H1 (cell line): ENCODE data around the gene SEMA3A. TPM values are rescaled to one million over a fixed set of nuclear protein-coding genes. Genes with fewer than 3 reads are reported as not detected.

ENCODE experiments used
- EP300 ChIP-seq, 2 experiments: IDR thresholded peaks; 1 replicate in 1 of 2; 2 replicates in 1 of 2; pipeline ENCODE4 v1.6.1; 2011 to 2012; ENCODE audit warnings: low read depth in 2 of 2, low read length in 2 of 2, mild to moderate bottlenecking in 2 of 2, borderline replicate concordance in 1 of 2, inconsistent platforms in 1 of 2, moderate library complexity in 1 of 2
- EZH2 ChIP-seq: fragments of 200-600 bp; sonication (generic); IDR thresholded peaks from 2 replicates; pipeline ENCODE4 v1.7.1; 2012; ENCODE audit warnings: low read depth, mild to moderate bottlenecking, moderate library complexity, low read length, inconsistent platforms; ENCODE audit not compliant: severe bottlenecking
- TBP ChIP-seq: IDR thresholded peaks from 2 replicates; pipeline ENCODE4 v1.6.1; 2011; ENCODE audit warnings: low read depth, low read length, improper control_type of control experiment
- ZNF274 ChIP-seq: IDR thresholded peaks from 2 replicates; pipeline ENCODE4 v1.7.0; 2012; ENCODE audit warnings: low read length, borderline replicate concordance; ENCODE audit errors: extremely low read depth
- polyA plus RNA-seq, 7 experiments: library from polyadenylated mRNA; depleted of rRNA in 3 of 7; stranded (reverse) in 5 of 7; unstranded in 2 of 7; fragments of >200 nt in 5 of 7; fragments of 200-250 nt in 2 of 7; gene quantifications; 1 replicate in 5 of 7; 2 replicates in 1 of 7; 4 replicates in 1 of 7; pipeline versions ENCODE4 v1.2.1 to v1.2.3, GENCODE V29; 2011 to 2013; ENCODE audit warnings: missing spikeins in 2 of 7, mixed read lengths in 2 of 7
- total RNA-seq: library from RNA; stranded (reverse); fragmentation: NEBNext Ultra II Directional; extraction: Animal tissue kit (Norgen Biotek cat#: 25700); gene quantifications from 2 replicates; pipeline ENCODE4 v1.2.1, GENCODE V29; 2021

Gene SEMA3A
- total and polyA plus RNA-seq, 2 of the 8 experiments (the other 6 are each of a cell fraction or from before 2014, with no cell fraction given) = 8.1 to 45.9 TPM

DNA sequence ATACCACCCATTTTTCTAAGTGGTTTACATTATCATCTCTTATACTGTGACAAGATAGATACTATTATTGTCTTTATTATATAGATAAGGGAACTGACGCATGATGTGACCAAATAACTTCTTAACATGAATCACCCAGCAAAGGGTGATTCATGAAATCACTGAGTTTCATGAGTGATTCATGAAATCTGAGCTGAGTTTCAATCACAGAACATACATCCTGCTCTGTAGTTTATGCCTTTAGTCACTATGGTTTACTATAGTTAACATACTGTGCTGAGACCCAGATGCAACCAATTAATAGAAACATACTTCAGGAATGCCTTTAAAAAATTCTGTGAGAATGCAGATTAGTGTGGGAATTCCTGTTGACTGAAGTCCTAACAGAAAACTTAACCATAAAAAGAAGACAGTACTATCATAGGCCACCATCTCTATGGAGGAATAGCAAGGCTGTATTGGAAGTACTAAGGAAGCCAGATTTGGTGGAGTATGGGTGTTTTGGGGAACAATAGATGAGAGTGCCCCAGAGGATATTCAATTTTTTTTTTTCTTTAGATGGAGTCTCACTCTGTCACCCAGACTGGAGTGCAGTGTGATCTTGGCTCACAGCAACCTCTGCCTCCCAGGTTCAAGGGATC is 43.1 kb upstream of the SEMA3A start (continued):
- TF ChIP-seq EP300 (IDR thresholded peaks at IDR 0.05; ENCODE audit: borderline replicate concordance in 1 of 2, low read depth in 2 of 2, low read length in 2 of 2) (no peak), EZH2 (no peak), TBP (no peak), ZNF274 (no peak)
